GM23248 (cell line): Measurements from ENCODE around the gene DOK3.

Experiments
- EZH2 ChIP-seq: fragments of 200-600 bp; sonication (generic); IDR thresholded peaks from 2 replicates; pipeline ENCODE4 v1.6.1; 2018; ENCODE audit warnings: antibody characterized with exemption, mild to moderate bottlenecking; ENCODE audit not compliant: insufficient read depth, poor library complexity, severe bottlenecking
- EZH2phosphoT487 ChIP-seq: fragments of 200-600 bp; sonication (generic); IDR thresholded peaks from 2 replicates; pipeline ENCODE4 v1.6.1; 2018; ENCODE audit warnings: antibody characterized with exemption, moderate library complexity, mild to moderate bottlenecking, low read depth; ENCODE audit not compliant: insufficient read depth

DNA sequence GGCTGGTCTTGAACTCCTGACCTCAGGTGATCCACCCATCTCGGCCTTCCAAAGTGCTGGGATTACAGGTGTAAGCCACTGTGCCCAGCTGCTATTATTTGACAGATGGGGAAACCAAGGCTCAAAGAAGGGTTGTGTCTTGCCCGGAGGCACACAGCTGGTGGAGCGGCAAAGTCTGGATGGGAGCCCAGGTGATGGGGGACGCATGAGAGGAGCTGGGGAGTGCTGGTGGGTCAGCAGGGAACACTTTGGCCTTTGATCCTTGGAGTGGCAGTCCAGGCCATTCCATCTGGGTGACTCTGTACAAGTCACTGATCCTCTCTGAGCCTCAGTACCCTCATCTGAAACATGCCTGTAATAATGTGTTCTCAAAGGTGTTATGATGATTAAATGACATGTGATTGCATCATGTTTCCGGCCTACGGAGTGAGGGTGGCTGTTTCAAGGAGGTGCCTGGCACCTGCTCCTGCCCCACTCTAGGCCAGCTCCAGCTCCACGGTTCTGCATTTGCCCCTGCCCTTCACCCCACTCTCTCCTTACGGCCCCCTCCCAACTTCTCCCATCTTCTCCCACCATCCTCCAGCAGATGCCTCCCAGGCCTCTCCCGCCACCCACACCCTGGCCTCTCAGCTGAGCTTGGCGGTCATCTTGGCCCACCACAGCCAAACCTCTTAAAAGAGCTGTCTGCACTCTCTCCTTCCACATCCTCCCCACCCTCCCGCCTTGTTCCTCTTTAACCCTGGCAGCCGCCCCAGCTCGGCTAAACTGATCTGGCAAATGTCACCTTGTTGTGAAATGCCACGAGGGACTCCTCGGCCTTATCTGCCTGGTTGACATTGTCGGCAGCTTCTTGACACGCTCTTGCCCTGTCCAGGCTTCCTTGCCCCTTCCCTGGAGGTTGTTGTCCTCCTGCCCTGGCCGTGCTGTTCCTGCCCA, 30.6 kb downstream of the DOK3 start:
- TF ChIP-seq EZH2 (no peak), EZH2phosphoT487 (no peak)
